Endothelial cell of umbilical vein (primary cell): Measurements from ENCODE around the gene SLC39A13. TPM values are rescaled to one million over a fixed set of nuclear protein-coding genes. Genes with fewer than 3 reads are reported as not detected.

Experiments
- BruUV-seq: library from RNA; stranded (reverse); fragments of 400-500 nt; replicated peaks from 2 replicates; lab custom pipeline; 2021; lab: Mats Ljungman, UMichigan
- CTCF ChIA-PET: fragments of 300-600, 350-600 bp; sonication (Branson Sonifier 250); formaldehyde crosslinking; loops from one replicate; lab custom pipeline; 2021; ENCODE audit warnings: antibody characterized with exemption, inconsistent platforms; lab: Charles Lee
- POLR2A ChIA-PET: fragments of 300-600, 350-600 bp; sonication (Branson Sonifier 250); formaldehyde crosslinking; loops from one replicate; lab custom pipeline; 2021; ENCODE audit warnings: antibody characterized with exemption, inconsistent platforms; lab: Charles Lee
- DNase-seq: peaks from one replicate; pipeline ENCODE4 v3.0.0-alpha.2; 2011; ENCODE audit warnings: low read depth, low spot score
- FAIRE-seq: peaks from 2 replicates; lab custom pipeline; 2011; peaks lifted over from hg19 to GRCh38; lab: Jason Lieb, UNC
- H2AFZ ChIP-seq: 2 replicates; pipeline ENCODE4 v1.6.0; 2012; ENCODE audit warnings: low read depth, low read length, control low read depth, inconsistent platforms
- H3K27ac ChIP-seq: 2 replicates; pipeline ENCODE4 v1.5.1; 2011; ENCODE audit warnings: low read depth, mild to moderate bottlenecking, control low read depth, low read length, moderate library complexity; ENCODE audit not compliant: insufficient read depth
- H3K27me3 ChIP-seq, 2 experiments: 2 replicates each; pipeline versions ENCODE4 v1.6.0 to v1.6.1; 2011; ENCODE audit warnings: low read length in 2 of 2, mixed read lengths in 1 of 2; ENCODE audit not compliant: control insufficient read depth in 2 of 2, insufficient read depth in 2 of 2
- H3K36me3 ChIP-seq, 2 experiments: 2 replicates in 1 of 2; 3 replicates in 1 of 2; pipeline ENCODE4 v1.5.1; 2011; ENCODE audit warnings: low read length in 2 of 2, mild to moderate bottlenecking in 1 of 2, moderate library complexity in 1 of 2; ENCODE audit not compliant: control insufficient read depth in 2 of 2, insufficient read depth in 2 of 2; ENCODE audit errors: extremely low read depth in 1 of 2
- H3K4me1 ChIP-seq: 3 replicates; pipeline ENCODE4 v1.5.1; 2011; ENCODE audit warnings: mild to moderate bottlenecking, low read length; ENCODE audit not compliant: control insufficient read depth, insufficient read depth; ENCODE audit errors: extremely low read depth
- H3K4me2 ChIP-seq: 2 replicates; pipeline ENCODE4 v1.6.1; 2011; ENCODE audit warnings: low read length, control low read depth, mixed read lengths; ENCODE audit not compliant: insufficient read depth
- H3K4me3 ChIP-seq, 3 experiments: fragments of 200-600 bp in 1 of 3; sonication (generic), shearing (Covaris generic) in 1 of 3; replicated peaks in 1 of 3; 2 replicates each; pipeline ENCODE4 v1.5.1; 2011 to 2016; ENCODE audit warnings: control low read depth in 3 of 3, low read length in 3 of 3, mild to moderate bottlenecking in 2 of 3, inconsistent platforms in 1 of 3, low read depth in 1 of 3, moderate library complexity in 1 of 3; ENCODE audit not compliant: insufficient read depth in 1 of 3
- H3K79me2 ChIP-seq: 2 replicates; pipeline ENCODE4 v1.6.0; 2012; ENCODE audit warnings: low read length, inconsistent platforms; ENCODE audit not compliant: control insufficient read depth, insufficient read depth
- H3K9ac ChIP-seq: replicated peaks from 2 replicates; pipeline ENCODE3; 2011; ENCODE audit warnings: low read length, control low read depth; ENCODE audit not compliant: insufficient read depth; ENCODE audit errors: extremely low read depth
- H3K9me1 ChIP-seq: replicated peaks from 3 replicates; pipeline ENCODE4 v1.6.0; 2011; ENCODE audit warnings: mild to moderate bottlenecking, low read length; ENCODE audit not compliant: control insufficient read depth, insufficient read depth; ENCODE audit errors: extremely low read depth
- H3K9me3 ChIP-seq: replicated peaks from 2 replicates; pipeline ENCODE4 v1.5.1; 2012; ENCODE audit warnings: low read length, inconsistent platforms; ENCODE audit not compliant: control insufficient read depth, insufficient read depth
- H4K20me1 ChIP-seq: replicated peaks from 2 replicates; pipeline ENCODE3; 2011; ENCODE audit warnings: mild to moderate bottlenecking, low read length; ENCODE audit not compliant: control insufficient read depth, insufficient read depth; ENCODE audit errors: extremely low read depth
- FOS ChIP-seq: IDR thresholded peaks from 2 replicates; pipeline ENCODE4 v1.6.1; 2011; ENCODE audit warnings: mild to moderate bottlenecking, low read length, moderate library complexity, borderline replicate concordance; ENCODE audit not compliant: insufficient read depth
- GATA2 ChIP-seq: IDR thresholded peaks from 2 replicates; pipeline ENCODE4 v1.7.0; 2011; ENCODE audit warnings: low read depth, mild to moderate bottlenecking, moderate library complexity, mixed read lengths, low read length; ENCODE audit not compliant: insufficient read length, insufficient read depth
- JUN ChIP-seq: IDR thresholded peaks from 2 replicates; pipeline ENCODE4 v1.6.1; 2011; ENCODE audit warnings: borderline replicate concordance, low read depth; ENCODE audit not compliant: insufficient read length, insufficient read depth
- MYC ChIP-seq: IDR thresholded peaks from one replicate; pipeline ENCODE4 v1.6.1; 2011; ENCODE audit warnings: mild to moderate bottlenecking, low read depth, low read length
- POLR2A ChIP-seq: IDR thresholded peaks from 2 replicates; pipeline ENCODE4 v1.6.1; 2012; ENCODE audit warnings: low read depth, mild to moderate bottlenecking, control low read depth, low read length
- POLR2AphosphoS5 ChIP-seq: IDR thresholded peaks from 2 replicates; pipeline ENCODE4 v1.6.1; 2012; ENCODE audit warnings: low read depth, mild to moderate bottlenecking, control low read depth, low read length, moderate library complexity; ENCODE audit not compliant: insufficient read depth
- dilution Hi-C: fragments of 300-500 bp; cut with MboI; formaldehyde crosslinking; loops from one replicate; pipeline ENCODE4 v1.15.0; 2019; ENCODE audit warnings: low sequenced_read_pairs; ENCODE audit not compliant: extremely low pct_ligation_motif_present
- intact Hi-C: fragments of 100-400 bp; cut with micrococcal nuclease; formaldehyde crosslinking; loops from one replicate; pipeline ENCODE4 v1.10.0; 2022
- polyA plus RNA-seq, 4 experiments: library from polyadenylated mRNA; depleted of rRNA in 3 of 4; stranded (reverse) in 3 of 4; unstranded in 1 of 4; fragments of >200 nt; gene quantifications; 2 replicates each; pipeline versions ENCODE4 v1.2.1 to v1.2.3, GENCODE V29; 2011 to 2012; ENCODE audit warnings: missing spikeins in 1 of 4
- total RNA-seq: library from RNA; stranded (reverse); gene quantifications from 2 replicates; pipeline ENCODE4 v1.2.3, GENCODE V29; 2021
- TF ChIP-seq, protein P1 (sequence below): IDR thresholded peaks from 2 replicates; pipeline ENCODE4 v1.6.1; 2011; ENCODE audit not compliant: insufficient read depth, insufficient read length

SLC39A13 gene
- total and polyA plus RNA-seq, 2 donors (not counting 3 experiments of a cell fraction or from before 2014, with no cell fraction given), result 91.9 to 94.3 TPM

- peaks cover 14 to 55% of the 10 kb centered on the region in 2 experiments for H3K36me3 ChIP-seq
- peaks cover 2% of the 10 kb centered on the region for H3K79me2 ChIP-seq
- H2AFZ ChIP-seq, result no peak overlapping the region
- FAIRE-seq, result peak; percentile 99
- TF ChIP-seq POLR2A, result peak; percentile 76
- TF ChIP-seq, protein P1, sequence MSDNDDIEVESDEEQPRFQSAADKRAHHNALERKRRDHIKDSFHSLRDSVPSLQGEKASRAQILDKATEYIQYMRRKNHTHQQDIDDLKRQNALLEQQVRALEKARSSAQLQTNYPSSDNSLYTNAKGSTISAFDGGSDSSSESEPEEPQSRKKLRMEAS, result no peak
- peak; percentile 63 for TF ChIP-seq JUN
- TF ChIP-seq GATA2, result no peak
- TF ChIP-seq MYC, result no peak
- TF ChIP-seq POLR2AphosphoS5, result peak; percentile 95
- TF ChIP-seq FOS, result peak; percentile 53
- peak overlapping the region; percentile 51 for H3K27ac ChIP-seq
- peak overlapping the region; percentile 32 for H3K9ac ChIP-seq
- intact Hi-C loops, result loop anchor here (1.0 to 10.0 kb wide), 2 partner anchors 10 to 439 kb away; partner anchors contain the start of gene PSMC3
- TSS peak; percentile 11 for BruUV-seq
- H3K27me3 ChIP-seq, result no peaks in the 10 kb centered on the region
- ChIA-PET CTCF (interaction anchor here (0.8 to 1.6 kb wide), 6 partner anchors 16 to 157 kb away, joined by 3 to 11 read pairs (median 3); no protein-coding TSS in a partner anchor), POLR2A (interaction anchor here (1.3 kb wide), 1 partner anchor 10 kb away, joined by 7 read pairs; the partner anchor contains the start of gene PSMC3)
- H3K9me1 ChIP-seq, result no peaks in the 10 kb centered on the region
- peak overlapping the region; percentile 19 for H3K4me2 ChIP-seq
- H3K9me3 ChIP-seq, result no peaks in the 10 kb centered on the region
- peaks cover 16% of the 10 kb centered on the region for H3K4me1 ChIP-seq
- H3K4me3 ChIP-seq, result no peak overlapping the region
- DNase-seq, result peak; percentile 88
- dilution Hi-C loops, result no loop called here
- H4K20me1 ChIP-seq, result no peaks in the 10 kb centered on the region
These were observed 7.6 kb downstream of the SLC39A13 start for GRCh38 chr11:47415949-47416472.

GRCh38 chr11:47417712-47418111, 9.3 kb downstream of the SLC39A13 start:
- intact Hi-C loops, result loop anchor here (10.0 kb wide), 1 partner anchor 437 kb away; no protein-coding TSS in a partner anchor
- no peak for DNase-seq
- POLR2A ChIA-PET, result interaction anchor here (0.6 kb wide), 1 partner anchor 723 kb away, joined by 4 read pairs; no protein-coding TSS in a partner anchor

More at GRCh38 chr11:47417712-47418111, 9.3 kb downstream of the SLC39A13 start:
- dilution Hi-C loops, result no loop called here
- H3K27me3 ChIP-seq, result no peaks in the 10 kb centered on the region
- no peak overlapping the region for H3K4me3 ChIP-seq
- H3K27ac ChIP-seq, result no peak overlapping the region
- H3K79me2 ChIP-seq, result no peaks in the 10 kb centered on the region
- no peaks in the 10 kb centered on the region for H3K9me3 ChIP-seq
- no TSS peak for BruUV-seq
- H2AFZ ChIP-seq, result no peak overlapping the region
- CTCF ChIA-PET, result no interaction called here
- peaks cover 16% of the 10 kb centered on the region for H3K4me1 ChIP-seq
- FAIRE-seq, result no peak
- H3K4me2 ChIP-seq, result no peak overlapping the region
- H3K36me3 ChIP-seq, result peaks cover 16 to 53% of the 10 kb centered on the region in 2 experiments
- H4K20me1 ChIP-seq, result no peaks in the 10 kb centered on the region
- H3K9ac ChIP-seq, result no peak overlapping the region
- no peaks in the 10 kb centered on the region for H3K9me1 ChIP-seq
- TF ChIP-seq POLR2AphosphoS5 (peak; percentile 30), JUN (no peak)
